GM12865 (cell line): ENCODE data around the gene FITM1.
"Not testable (repeated sequence)": the region's sequence is repeated elsewhere in the genome, so short reads cannot be mapped to it uniquely, and the experiment has no call there.

Source experiments
- DNase-seq: peaks from one replicate; pipeline ENCODE4 v3.0.0; 2010; ENCODE audit warnings: low read depth
- H3K4me3 ChIP-seq: 2 replicates; pipeline ENCODE4 v1.5.1; 2011; ENCODE audit warnings: mild to moderate bottlenecking, low read depth, low read length, control low read depth
- CTCF ChIP-seq: IDR thresholded peaks from 2 replicates; pipeline ENCODE4 v1.5.1; 2011; ENCODE audit warnings: low read length, control low read depth, low read depth, inconsistent platforms; ENCODE audit not compliant: insufficient read depth; ENCODE audit errors: missing control alignments

The FITM1 gene

GRCh38 chr14:24098229-24098926 lies 32.1 kb upstream of the FITM1 start:
- H3K4me3 ChIP-seq = no peak overlapping the region
- TF ChIP-seq CTCF = no peak
- no peak for DNase-seq

GRCh38 chr14:24098927-24099813 lies 31.3 kb upstream of the FITM1 start:
- no peak for DNase-seq
- no peak overlapping the region for H3K4me3 ChIP-seq
- TF ChIP-seq CTCF = no peak

GRCh38 chr14:24100197-24100981 lies 30.1 kb upstream of the FITM1 start:
- no peak overlapping the region for H3K4me3 ChIP-seq
- TF ChIP-seq CTCF = no peak
- DNase-seq = no peak

GRCh38 chr14:24100982-24101494 lies 29.4 kb upstream of the FITM1 start:
- no peak for TF ChIP-seq CTCF
- DNase-seq = no peak
- H3K4me3 ChIP-seq = no peak overlapping the region

- no peak for TF ChIP-seq CTCF
- no peak overlapping the region for H3K4me3 ChIP-seq
- DNase-seq = no peak
These were observed 28.0 kb upstream of the FITM1 start for GRCh38 chr14:24102357-24103048.

GRCh38 chr14:24103451-24103850 lies 27.0 kb upstream of the FITM1 start:
- no peak for TF ChIP-seq CTCF
- DNase-seq = no peak
- H3K4me3 ChIP-seq = no peak overlapping the region

GRCh38 chr14:24105609-24106239 lies 24.7 kb upstream of the FITM1 start:
- not testable (repeated sequence) for H3K4me3 ChIP-seq, DNase-seq
